HG02678 (cell line): ENCODE results near the gene ATAD1.

Source experiments
- ATAC-seq: cut with Tn5 transposase; IDR thresholded peaks from one replicate; pipeline ENCODE4 v1.9.1; 2021; ENCODE audit warnings: mild to moderate bottlenecking, moderate library complexity; ENCODE audit not compliant: unreplicated experiment

The ATAD1 gene

DNA sequence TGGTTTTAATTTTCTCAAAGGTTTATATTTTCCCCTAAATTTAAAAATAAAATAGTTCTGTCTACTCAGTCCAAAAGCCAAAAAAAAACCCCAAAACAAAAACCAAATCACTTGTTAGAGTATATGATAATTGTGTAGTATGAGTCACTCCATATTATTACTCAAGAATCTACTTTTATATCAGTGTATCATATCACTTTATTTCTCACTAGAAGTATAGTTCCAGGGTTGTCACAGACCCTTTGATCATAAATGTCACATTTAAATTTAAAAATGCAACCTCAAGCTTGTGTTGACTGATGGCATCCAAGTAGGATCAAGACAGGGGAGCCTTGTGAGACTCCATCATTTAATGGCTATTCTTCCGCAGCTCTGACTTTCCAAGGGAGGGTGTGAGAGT, 97.4 kb downstream of the ATAD1 start:
- no peak for ATAC-seq

DNA sequence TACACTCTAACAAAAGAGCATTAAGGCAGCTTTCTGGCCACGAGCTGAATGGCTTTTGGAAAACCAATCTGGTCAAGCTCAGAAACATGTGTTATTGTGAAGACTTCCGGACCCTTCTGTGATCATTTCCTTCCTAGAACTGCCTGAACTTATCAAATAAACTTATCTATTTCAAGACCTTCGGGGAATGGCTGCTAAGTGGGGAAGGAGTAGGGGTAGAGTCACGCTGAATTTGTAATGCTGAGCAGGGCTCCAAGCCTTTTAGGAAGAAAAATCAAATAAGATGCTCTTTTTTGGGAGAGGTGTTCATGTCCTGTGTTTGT, 101.7 kb downstream of the ATAD1 start:
- no peak for ATAC-seq

- ATAC-seq = no peak
Measured at GRCh38 chr10:87715552-87716347, 102.3 kb downstream of the ATAD1 start.

DNA sequence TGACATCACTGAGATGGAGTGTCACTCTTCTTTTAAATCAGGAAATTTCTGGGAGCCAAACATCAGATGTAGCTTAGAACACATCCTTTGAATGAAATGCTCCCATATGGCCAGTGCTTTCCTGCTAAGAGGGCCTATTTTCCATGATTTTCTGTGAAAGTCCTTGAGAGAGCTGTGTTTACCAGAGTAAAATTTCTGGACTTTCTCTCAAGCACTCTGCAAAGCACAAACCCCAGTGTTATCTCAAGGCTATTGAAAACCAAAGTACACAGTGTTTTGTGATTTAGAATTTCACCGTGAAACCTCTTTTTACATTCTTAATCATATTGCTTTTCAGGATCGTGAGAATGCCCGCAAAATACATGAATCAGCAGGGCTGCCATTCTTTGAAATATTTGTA, 104.3 kb downstream of the ATAD1 start:
- ATAC-seq = no peak

DNA sequence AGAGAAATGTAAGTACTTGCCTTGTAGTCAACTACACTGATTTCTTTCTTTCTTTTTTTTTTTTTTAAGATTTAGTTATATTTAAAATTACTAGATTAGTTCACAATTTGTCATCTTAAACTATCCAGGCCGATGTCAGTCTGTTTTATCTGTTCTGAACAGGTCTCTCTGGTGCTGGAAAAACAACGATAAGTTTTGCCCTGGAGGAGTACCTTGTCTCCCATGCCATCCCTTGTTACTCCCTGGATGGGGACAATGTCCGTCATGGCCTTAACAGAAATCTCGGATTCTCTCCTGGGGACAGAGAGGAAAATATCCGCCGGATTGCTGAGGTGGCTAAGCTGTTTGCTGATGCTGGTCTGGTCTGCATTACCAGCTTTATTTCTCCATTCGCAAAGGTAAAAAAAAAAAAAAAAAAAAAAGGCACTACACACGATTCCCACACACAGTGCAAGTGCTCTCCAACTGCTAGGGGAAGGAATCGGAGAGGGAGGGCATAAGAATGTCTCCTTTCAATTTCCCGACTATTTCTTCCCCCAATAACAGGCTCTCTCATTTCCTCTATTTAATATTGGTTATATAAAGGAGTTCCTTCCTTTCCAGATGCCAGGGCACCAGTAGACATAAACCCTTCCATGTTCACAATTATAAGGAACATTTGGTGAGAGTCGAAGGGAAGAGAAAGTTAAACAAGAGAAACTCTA, 105.0 kb downstream of the ATAD1 start:
- no peak for ATAC-seq

GRCh38 chr10:87707254-87707653, 110.8 kb downstream of the ATAD1 start:
- ATAC-seq = no peak

DNA sequence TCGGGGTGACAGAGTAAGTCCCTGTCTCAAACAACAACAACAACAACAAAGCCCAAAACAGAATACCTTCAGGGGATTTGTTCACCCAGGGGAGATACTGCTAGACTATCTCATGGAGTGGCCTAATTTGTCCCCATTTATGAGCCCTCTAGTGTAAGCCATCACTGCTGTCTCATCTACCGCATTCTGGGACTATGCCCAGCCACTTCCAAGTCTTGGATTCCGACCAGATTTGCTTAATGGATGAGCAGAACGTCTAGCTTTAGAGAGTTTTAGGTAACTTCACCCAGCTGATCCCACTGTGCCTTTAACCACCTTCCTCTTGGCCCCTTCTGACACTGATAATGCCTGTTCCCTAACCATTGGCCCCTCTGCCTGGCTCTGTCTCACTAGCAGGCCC, 111.3 kb downstream of the ATAD1 start:
- ATAC-seq = no peak

- ATAC-seq = no peak
Measured at GRCh38 chr10:87705339-87705738, 112.7 kb downstream of the ATAD1 start.

DNA sequence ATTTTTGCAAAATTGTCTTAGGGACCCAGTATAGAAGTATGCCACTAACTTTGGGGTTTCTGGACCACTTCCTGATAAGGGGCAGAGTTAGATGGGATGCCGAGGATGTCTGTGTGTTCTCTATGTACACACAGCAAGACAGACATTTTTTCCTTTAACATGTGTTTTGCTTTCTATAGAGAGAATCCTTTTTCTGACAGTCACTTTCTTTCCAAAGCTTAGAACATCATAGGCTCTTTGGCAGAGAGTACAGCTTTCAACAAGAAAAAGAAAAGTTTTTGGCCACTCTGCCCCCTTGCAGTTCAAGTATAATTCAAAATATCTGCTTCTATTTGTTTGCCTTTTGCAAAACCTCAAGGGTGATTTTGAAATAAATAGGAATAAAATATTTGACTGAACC, 114.3 kb downstream of the ATAD1 start:
- no peak for ATAC-seq

DNA sequence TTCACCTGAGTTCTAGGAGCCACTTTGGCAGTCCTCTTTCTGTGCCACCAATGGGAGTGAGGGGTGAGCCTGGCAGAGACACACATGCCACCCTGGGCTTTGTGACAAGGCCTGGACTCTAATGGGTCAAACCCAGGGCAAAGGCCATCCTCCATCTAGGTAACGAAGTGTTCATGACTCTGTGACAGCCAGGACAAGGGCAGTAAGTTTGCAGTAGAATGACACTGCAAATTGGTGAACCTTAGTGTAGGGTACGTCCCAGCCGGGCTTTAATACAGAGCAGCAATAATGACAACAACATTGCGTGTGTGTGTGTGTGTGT, 115.1 kb downstream of the ATAD1 start:
- no peak for ATAC-seq

- no peak for ATAC-seq
Measured at GRCh38 chr10:87702260-87702972, 115.6 kb downstream of the ATAD1 start.
